Right kidney (tissue), 9 donors: ENCODE results near the gene LYSMD4.
"Not testable (repeated sequence)": the region's sequence is repeated elsewhere in the genome, so short reads cannot be mapped to it uniquely, and the experiment has no call there.

Experiments used
- DNase-seq: peaks from one replicate; pipeline ENCODE4 v3.0.0-alpha.2; 2016
- long read RNA-seq, 8 donors: transcript quantifications; one replicate each; lab custom pipeline, GENCODE V29; 2026

LYSMD4 gene
- long read RNA-seq, donor 1, transcript LYSMD4-203 (1 exons, 2,122 nt) = major isoform, 72 of 74 reads
- long read RNA-seq, donor 1, partial matches to known transcripts = 0 of 74 reads
- long read RNA-seq, donor 1, other reads (novel, unspliced or antisense) = 0 of 74 reads
- long read RNA-seq, donor 2, transcript LYSMD4-203 (1 exons, 2,122 nt) = major isoform, 54 of 54 reads
- long read RNA-seq, donor 2, partial matches to known transcripts = 0 of 54 reads
- long read RNA-seq, donor 2, other reads (novel, unspliced or antisense) = 0 of 54 reads
- long read RNA-seq, donor 3, transcript LYSMD4-203 (1 exons, 2,122 nt) = major isoform, 49 of 49 reads
- long read RNA-seq, donor 3, partial matches to known transcripts = 0 of 49 reads
- long read RNA-seq, donor 3, other reads (novel, unspliced or antisense) = 0 of 49 reads
- long read RNA-seq, donor 4, transcript LYSMD4-203 (1 exons, 2,122 nt) = major isoform, 81 of 83 reads
- long read RNA-seq, donor 4, partial matches to known transcripts = 0 of 83 reads
- long read RNA-seq, donor 4, other reads (novel, unspliced or antisense) = 0 of 83 reads
- long read RNA-seq, donor 5, transcript LYSMD4-203 (1 exons, 2,122 nt) = major isoform, 67 of 68 reads
- long read RNA-seq, donor 5, partial matches to known transcripts = 0 of 68 reads
- long read RNA-seq, donor 5, other reads (novel, unspliced or antisense) = 0 of 68 reads
- long read RNA-seq, donor 6, transcript LYSMD4-203 (1 exons, 2,122 nt) = major isoform, 67 of 71 reads
- long read RNA-seq, donor 6, partial matches to known transcripts = 0 of 71 reads
- long read RNA-seq, donor 6, other reads (novel, unspliced or antisense) = 0 of 71 reads
- long read RNA-seq, donor 7 = 0 reads
- long read RNA-seq, donor 8, transcript LYSMD4-203 (1 exons, 2,122 nt) = major isoform, 87 of 91 reads
- long read RNA-seq, donor 8, partial matches to known transcripts = 0 of 91 reads
- long read RNA-seq, donor 8, other reads (novel, unspliced or antisense) = 0 of 91 reads

DNA sequence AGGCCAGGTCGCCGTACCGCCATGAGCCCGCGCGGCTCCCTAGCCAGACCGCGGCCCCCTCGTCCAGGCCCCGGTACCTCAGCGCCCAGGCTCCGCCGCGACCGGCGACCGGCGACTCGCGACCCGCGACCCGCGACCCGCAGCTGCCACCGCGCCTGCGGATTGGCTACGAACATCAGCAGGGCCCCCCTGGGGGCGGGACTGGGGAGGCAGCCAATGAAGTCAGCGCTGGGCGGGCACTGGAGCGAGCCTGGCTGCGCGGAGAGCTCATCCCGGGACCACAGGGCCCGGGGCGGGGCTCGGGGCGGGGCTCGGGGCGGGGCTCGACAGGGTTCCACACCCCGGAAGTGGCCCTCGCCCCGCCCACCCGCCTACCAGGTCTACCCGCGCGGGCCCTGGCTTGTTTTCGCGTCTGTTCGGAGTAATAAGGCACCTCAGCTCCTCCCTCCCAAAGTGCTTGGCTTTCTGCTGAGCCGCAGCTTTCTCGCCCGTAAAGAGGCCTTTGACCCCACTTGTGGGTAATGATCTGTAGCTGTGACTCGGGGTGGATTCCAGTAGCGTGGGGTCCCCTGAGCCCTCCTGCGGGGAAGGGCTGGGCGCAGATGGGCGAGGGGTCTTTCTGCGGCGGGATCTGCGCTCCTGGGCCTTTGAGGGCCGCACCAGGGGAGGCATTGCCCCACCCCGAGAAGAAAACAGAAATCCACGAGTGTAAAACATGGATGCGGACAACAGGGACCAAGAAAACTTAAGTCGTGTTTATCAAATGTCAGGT, at the start of gene LYSMD4:
TSS of gene LYSMD4 (minus strand) at position 170 of the 772 bp plus-strand sequence. CDS start 1,438 bp downstream, outside the sequence.
- peak; percentile 76 for DNase-seq

GRCh38 chr15:99782029-99782428, 48.8 kb upstream of the LYSMD4 start:
- not testable (repeated sequence) for DNase-seq

DNA sequence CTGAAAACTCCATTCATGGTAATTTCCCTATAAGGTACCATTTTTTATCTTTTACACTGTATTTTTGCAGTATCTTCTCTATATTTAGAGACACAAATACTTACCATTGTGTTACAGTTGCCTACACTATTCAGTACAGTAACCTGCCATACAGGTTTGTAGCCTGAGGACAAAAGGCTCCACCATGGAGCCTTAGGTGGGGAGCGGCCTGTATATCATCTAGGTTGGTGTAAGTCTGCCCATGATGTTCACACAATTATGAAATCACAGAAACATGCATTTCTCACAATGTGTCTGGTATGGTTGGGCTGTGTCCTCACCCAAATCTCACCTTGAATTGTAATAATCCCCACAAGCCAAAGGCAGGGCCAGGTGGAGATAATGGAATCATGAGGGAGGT, 43.9 kb upstream of the LYSMD4 start:
- no peak for DNase-seq

GRCh38 chr15:99764522-99764921, 31.3 kb upstream of the LYSMD4 start:
- DNase-seq = no peak

DNA sequence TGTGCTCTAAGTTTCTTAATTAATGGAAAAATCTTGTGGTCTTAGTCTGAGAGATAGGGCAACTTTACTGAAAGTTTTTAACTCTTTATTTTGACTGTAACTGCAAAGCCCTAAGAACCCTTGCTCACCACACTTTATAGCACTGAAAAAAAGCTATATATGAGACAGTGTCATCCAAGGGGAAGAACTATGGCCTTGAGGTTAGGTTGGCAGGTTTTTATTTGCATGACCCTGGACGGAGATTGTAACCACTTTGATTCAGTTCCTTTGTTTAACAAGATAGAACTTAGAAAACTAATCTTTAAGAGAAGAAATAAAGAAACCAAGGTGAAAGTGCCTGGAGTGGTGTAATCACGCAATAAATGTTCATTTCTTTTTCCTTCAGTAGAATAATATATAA, 30.6 kb upstream of the LYSMD4 start:
- DNase-seq = no peak

- DNase-seq = no peak
Observed at GRCh38 chr15:99762288-99762687, 29.1 kb upstream of the LYSMD4 start.

GRCh38 chr15:99755692-99756409, 22.6 kb upstream of the LYSMD4 start:
- DNase-seq = peak; percentile 46

GRCh38 chr15:99753066-99753465, 19.8 kb upstream of the LYSMD4 start:
- no peak for DNase-seq

- no peak for DNase-seq
Observed at GRCh38 chr15:99752556-99752955, 19.3 kb upstream of the LYSMD4 start.

DNA sequence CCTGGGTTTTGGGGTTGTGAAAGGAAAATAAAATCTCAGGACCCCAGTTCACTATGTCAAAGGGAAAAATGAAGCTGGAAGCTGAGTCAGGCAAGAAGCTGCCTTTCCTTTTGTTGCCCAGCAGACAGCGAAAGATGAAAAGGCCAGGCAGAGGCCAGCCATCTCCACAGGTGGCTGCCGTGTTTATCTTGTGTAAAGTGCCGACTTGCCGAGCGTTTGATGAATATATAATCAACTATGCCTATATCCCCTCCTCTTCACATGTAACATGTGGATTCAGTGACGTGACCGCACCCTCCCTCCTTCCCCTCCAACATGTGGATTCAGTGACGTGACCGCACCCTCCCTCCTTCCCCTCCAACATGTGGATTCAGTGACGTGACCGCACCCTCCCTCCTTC, 17.1 kb upstream of the LYSMD4 start:
- not testable (repeated sequence) for DNase-seq

- no peak for DNase-seq
Observed at GRCh38 chr15:99749386-99749785, 16.1 kb upstream of the LYSMD4 start.

GRCh38 chr15:99745370-99746086, 12.3 kb upstream of the LYSMD4 start:
- DNase-seq = no peak

DNA sequence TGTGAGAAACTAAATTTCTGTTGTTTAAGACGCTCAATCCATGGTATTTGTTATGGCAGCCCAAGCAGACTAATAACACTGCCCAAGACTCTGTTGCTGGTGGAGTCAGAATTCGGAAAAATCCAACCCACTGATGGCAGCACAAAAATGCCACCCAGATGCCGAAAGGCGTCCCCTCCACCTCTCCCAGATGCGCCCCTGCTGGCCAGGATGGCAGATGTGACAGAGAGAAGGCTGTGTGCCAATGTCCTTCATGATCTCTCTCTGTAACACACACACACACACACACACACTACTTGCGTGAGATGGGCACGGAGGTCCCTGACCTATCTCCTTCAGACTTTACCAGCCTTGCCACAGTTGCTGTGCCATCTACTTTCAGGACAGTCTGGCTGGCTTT, 10.9 kb upstream of the LYSMD4 start:
- no peak for DNase-seq

DNA sequence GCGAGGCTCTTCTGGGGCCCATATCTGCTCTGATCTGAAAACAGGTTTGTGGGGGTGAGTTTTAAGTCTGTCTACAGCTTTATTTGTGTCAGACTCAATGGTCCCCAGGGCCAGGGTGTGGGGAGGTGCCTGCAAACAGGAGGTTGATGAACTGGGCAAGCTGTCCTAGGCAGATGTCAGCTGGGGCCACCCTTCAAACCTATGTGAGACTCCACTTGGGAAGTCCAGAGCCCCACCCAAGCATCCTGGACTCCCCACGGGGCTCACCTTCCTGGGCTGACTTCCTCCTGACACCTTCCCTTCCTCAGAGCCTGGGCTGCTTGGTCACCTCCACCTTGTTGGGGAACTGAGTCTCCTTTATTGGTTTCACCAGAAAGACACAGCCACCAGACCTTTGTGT, 8.6 kb upstream of the LYSMD4 start:
- no peak for DNase-seq

DNA sequence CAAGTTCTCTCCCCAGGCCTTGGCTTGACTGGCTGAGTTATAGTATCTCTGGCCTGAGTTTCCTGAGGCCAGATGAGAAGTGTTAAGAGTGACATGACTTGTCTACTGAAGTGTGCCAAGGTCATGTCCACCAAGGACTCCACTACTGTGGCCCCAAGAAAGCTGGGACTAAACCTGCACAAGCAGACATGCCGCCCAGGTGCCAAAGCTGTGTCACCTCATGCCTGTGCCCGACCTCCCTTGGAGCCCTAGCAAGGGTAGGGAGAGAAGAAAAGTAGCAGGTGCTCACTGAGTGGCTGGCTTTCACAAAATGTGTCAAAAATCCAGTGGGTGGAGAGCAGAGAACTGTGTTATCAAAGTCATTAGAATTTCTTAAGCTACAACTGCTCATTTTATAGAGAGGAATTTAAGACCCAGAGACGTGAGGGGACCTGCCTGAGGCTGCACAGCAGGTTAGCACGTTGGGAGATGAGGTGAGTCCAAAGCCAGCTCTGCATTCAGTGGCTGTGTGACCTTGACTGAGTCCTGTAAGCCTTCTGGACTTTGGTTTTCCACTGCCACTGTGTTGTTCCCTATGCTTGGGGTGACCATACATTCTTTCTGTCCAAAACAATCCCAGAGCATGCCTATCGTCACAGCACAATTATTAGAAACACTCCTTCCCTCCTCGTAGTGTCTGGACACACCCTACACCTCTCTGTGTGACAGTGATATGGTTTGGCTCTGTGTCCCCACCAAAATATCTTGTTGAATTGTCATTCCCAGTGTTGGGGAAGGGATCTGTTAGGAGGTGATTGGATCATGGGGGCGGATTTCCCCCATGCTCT, 5.0 kb upstream of the LYSMD4 start:
- no peak for DNase-seq

- no peak for DNase-seq
Observed at GRCh38 chr15:99736702-99737101, 3.5 kb upstream of the LYSMD4 start.

GRCh38 chr15:99735868-99736267, 2.6 kb upstream of the LYSMD4 start:
- no peak for DNase-seq

DNA sequence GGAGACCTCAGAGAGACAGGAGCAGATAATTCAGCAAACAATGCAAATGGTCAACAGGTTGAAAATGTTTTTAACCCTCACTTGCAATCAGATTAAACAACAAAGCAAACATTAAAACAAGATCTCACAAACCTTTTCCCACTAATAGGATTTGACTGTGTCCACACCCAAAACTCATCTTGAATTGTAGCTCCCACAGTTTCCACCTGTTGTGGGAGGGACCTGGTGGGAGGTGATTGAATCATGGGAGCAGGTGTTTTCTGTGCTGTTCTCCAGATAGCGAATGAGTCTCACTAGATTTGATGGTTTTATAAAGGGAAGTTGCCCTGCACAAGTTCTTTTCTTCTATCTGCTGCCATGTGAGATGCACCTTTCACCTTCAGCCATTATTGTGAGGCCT, 1.3 kb upstream of the LYSMD4 start:
- no peak for DNase-seq

GRCh38 chr15:99734040-99734291, 729 bp upstream of the LYSMD4 start:
- not testable (repeated sequence) for DNase-seq

- DNase-seq = peak; percentile 84
Observed at GRCh38 chr15:99732751-99733267, 428 bp downstream of the LYSMD4 start.
